Coronary artery (tissue), 2 donors: Measurements from ENCODE around the gene DNASE1L2.

Experiments used
- DNase-seq: peaks from one replicate; pipeline ENCODE4 v3.0.0-alpha.2; 2017; ENCODE audit warnings: low spot score
- H3K27ac ChIP-seq, 2 donors: fragments of 200-600 bp; sonication (generic); one replicate each; pipeline ENCODE4 v1.5.1; 2016 to 2019
- H3K4me3 ChIP-seq: fragments of 200-600 bp; sonication (generic); 2 replicates; pipeline ENCODE4 v1.5.1; 2016; ENCODE audit warnings: mild to moderate bottlenecking, moderate library complexity
- TF ChIP-seq, protein P1 (sequence below): fragments of 200-600 bp; sonication (generic); IDR thresholded peaks from one replicate; pipeline ENCODE4 v1.5.1; 2019; ENCODE audit warnings: antibody characterized with exemption

DNASE1L2 gene

DNA sequence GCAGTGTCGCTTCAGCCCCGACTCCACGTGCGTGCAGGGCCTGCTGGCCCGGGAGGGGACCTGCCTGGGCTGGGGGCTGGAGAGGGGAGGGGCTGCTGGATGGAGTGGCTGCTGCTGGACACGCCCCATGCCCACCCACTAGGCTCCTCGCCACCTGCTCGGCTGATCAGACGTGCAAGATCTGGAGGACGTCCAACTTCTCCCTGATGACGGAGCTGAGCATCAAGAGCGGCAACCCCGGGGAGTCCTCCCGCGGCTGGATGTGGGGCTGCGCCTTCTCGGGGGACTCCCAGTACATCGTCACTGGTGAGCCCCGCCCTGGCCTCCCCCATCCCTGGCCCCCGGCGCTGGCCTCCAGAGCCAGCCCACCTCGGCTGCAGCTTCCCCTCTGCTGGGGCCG lies 27.9 kb upstream of the DNASE1L2 start:
- Histone ChIP-seq H3K4me3 (no peak overlapping the region), H3K27ac (no peak overlapping the region)
- TF ChIP-seq, protein P1, sequence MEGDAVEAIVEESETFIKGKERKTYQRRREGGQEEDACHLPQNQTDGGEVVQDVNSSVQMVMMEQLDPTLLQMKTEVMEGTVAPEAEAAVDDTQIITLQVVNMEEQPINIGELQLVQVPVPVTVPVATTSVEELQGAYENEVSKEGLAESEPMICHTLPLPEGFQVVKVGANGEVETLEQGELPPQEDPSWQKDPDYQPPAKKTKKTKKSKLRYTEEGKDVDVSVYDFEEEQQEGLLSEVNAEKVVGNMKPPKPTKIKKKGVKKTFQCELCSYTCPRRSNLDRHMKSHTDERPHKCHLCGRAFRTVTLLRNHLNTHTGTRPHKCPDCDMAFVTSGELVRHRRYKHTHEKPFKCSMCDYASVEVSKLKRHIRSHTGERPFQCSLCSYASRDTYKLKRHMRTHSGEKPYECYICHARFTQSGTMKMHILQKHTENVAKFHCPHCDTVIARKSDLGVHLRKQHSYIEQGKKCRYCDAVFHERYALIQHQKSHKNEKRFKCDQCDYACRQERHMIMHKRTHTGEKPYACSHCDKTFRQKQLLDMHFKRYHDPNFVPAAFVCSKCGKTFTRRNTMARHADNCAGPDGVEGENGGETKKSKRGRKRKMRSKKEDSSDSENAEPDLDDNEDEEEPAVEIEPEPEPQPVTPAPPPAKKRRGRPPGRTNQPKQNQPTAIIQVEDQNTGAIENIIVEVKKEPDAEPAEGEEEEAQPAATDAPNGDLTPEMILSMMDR, result no peak
- DNase-seq, result no peak

DNA sequence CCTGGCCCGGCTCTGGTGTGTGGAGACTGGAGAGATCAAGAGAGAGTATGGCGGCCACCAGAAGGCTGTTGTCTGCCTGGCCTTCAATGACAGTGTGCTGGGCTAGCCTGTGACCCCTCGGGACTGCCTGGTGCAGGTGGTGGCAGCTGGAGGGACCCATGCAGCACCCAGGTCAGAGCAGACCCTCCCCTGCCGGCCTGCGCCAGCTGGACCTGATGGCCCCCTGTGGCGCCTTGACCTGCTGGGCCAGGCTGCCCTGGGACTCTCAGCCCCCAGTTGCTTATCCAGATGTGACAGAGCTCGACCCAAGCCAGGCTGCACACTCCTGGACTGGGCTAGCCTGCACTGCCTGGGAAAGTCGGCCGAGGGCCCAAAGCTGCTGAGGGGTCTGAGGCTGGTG lies 27.5 kb upstream of the DNASE1L2 start:
- Histone ChIP-seq H3K4me3 (no peak overlapping the region), H3K27ac (no peak overlapping the region)
- TF ChIP-seq, protein P1, result no peak
- DNase-seq, result no peak

DNA sequence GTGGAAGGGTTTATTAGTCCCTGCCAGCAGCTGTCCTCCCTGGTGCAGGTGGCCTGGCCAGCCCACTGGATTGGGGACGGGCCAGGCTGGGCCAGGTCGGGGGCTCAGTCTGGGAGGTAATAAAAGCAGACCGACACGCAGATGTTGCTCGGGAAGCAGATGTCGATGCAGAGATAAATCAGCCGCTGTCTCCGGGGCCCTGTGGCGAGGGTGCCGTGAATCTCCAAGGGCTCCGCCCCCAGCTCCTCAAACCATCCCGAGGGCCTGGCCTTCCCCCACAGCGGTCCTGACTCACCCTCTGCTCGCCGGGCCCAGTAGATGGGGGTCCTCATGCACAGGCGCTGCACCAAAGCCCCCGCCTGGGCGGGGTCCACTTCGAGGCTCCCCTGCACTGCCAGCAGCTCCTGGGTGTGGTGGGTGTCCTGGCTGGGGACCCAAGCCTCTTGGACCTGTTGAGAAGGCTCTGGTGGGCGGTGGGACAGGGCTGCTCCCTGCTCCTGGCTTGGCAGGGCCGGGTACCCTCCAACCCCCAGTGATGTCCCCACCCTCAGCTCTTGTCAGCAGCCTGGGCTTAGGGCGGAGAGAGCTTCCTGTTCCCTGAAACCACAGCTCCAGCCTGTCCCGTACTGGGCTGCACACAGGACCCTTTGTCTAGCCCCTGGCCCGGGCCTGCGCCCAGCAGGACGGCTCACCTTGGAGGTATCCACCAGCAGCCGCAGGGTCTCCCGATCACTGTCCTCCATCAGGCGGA lies 26.8 kb upstream of the DNASE1L2 start:
- TF ChIP-seq, protein P1, result no peak
- no peak overlapping the region for H3K4me3 ChIP-seq
- DNase-seq, result no peak
- no peak overlapping the region for H3K27ac ChIP-seq

DNA sequence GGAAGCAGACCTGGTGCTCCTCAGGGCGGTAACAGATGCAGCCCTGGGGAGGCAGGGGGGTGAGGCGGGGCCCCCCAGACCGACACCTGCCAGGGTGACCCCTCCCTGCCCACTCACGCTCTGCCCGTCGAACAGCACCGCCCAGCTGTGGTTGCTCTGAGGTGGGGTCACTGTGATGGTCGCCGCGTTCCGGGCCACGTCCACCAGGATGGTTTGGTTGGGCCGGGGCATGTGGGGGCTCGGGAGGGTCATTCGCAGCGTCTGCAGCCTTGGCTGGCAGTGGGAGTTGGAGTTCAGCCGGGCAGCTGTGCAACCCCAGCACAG lies 26.3 kb upstream of the DNASE1L2 start:
- TF ChIP-seq, protein P1, result no peak
- no peak overlapping the region for H3K27ac ChIP-seq
- H3K4me3 ChIP-seq, result no peak overlapping the region
- no peak for DNase-seq

DNA sequence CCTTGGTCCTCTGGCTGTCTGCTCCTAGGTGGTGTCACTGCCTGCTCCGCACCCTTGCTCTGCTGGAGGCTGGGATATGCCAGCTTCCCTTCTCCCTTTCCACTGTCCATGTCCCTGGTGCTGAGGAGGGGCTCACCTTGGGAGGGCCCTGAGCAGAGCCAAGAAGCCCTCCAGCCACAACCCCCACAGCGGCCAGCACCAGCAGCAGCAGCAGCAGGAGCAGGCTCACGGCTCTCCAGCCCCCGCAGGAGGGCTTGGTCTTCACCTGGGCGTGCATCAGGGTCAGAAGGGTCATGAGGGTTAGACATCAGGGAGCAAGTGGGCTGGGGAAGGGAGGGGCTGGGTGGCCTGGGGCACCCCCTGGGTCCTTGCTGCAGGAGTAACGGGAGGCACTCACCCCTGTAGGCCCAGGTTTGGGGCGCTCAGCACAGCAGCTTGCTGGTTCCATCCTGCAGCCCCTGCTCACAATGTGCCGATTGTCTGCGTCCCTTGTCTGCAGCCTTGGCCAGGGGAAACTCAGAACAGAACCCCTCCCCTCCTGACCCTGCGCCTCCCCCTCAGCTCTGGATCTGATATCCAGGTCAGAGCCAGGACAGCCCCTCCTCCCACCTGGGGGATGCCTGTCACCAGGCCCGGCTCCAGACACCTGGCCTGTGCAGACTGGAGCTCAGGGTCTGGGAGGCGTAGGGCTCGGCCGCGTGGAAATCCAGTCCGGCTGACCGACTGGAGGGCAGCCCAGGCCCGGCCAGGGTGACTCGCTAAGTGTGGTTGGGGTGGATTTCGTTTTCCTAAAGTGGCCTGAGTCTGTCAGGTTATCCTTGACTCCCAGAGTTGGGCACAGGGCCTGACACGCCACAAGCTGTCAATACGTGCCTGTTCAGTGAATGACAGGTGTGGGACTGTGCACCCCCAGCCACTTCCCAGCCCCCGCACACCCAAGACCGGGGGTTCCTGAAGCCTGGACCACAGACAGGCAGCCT lies 25.6 kb upstream of the DNASE1L2 start, which contains the start of gene BRICD5:
BRICD5 (minus strand) TSS at position 478 of the 980 bp plus-strand sequence; CDS start at position 448, 30 bp downstream.
- TF ChIP-seq, protein P1, result no peak
- no peak within 1 kb of the TSS for H3K27ac ChIP-seq
- H3K4me3 ChIP-seq, result no peak within 1 kb of the TSS
- DNase-seq, result no peak

DNA sequence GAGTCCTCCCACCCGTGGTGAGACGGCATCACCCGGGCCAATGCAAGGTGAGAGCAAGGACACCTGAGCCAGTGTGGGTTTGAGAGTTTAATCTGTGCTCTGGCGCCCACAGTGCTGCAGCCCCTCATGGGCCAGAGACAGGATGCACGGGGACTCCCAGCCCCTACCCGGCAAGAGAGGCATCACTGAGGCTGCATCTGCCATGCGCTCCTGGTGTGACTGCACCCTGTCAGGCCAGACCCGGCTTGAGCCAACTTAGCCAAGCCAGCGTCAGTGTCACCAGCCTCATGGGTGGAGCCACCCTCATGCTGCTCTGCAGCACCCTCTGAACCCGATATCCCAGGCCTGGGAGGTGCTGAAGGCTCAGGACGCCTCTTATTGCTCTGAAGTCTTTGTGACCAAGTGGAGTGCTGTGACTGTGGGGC lies 24.3 kb upstream of the DNASE1L2 start:
- DNase-seq, result no peak
- no peak overlapping the region for H3K4me3 ChIP-seq

More for the DNA sequence above, 24.3 kb upstream of the DNASE1L2 start:
- TF ChIP-seq, protein P1, result no peak
- H3K27ac ChIP-seq, result no peak overlapping the region
